Measurements from ENCODE around the gene APOL6.
"Not testable (repeated sequence)": the region's sequence is repeated elsewhere in the genome, so short reads cannot be mapped to it uniquely, and the experiment has no call there.

The APOL6 gene

GRCh38 chr22:35663371-35663770 is 15.1 kb downstream of the APOL6 start:
- Histone ChIP-seq H3K36me3 (replicated peaks in 1 of 2; ENCODE audit: control insufficient read depth in 2 of 2, insufficient read depth in 2 of 2, low read length in 2 of 2) (no peaks in the 10 kb centered on the region), H3K9ac (ENCODE audit: low read depth, low read length, poor library complexity) (no peak overlapping the region), H3K27ac (replicated peaks; ENCODE audit: low read length) (no peak overlapping the region), H3K14ac (ENCODE audit: low read length) (no peak overlapping the region), H2BK15ac (ENCODE audit: low read length) (no peak overlapping the region), H3K27me3 (ENCODE audit: control insufficient read depth in 3 of 3, insufficient read depth in 3 of 3, low read depth in 1 of 3, low read length in 3 of 3) (no peaks in the 10 kb centered on the region), H2BK12ac (ENCODE audit: low read length) (no peak overlapping the region), H3K4me3 (ENCODE audit: low read length in 2 of 2) (no peak overlapping the region), H4K8ac (ENCODE audit: low read depth, low read length) (no peak overlapping the region), H3K79me1 (ENCODE audit: low read depth, low read length) (no peaks in the 10 kb centered on the region), H2BK5ac (ENCODE audit: low read length) (no peak overlapping the region), H3K18ac (ENCODE audit: low read length) (no peak overlapping the region), H3K4me1 (ENCODE audit: control insufficient read depth in 2 of 2, insufficient read depth in 1 of 2, low read depth in 1 of 2, low read length in 2 of 2) (no peaks in the 10 kb centered on the region), H2AK5ac (ENCODE audit: low read depth, low read length) (no peak overlapping the region), H3K4ac (ENCODE audit: low read length) (no peak overlapping the region), H3K9me3 (replicated peaks in 1 of 2; ENCODE audit: control insufficient read depth in 2 of 2, insufficient read depth in 1 of 2, low read depth in 1 of 2, low read length in 2 of 2) (peaks cover 0 to 15% of the 10 kb centered on the region in 2 donors), H4K91ac (ENCODE audit: low read depth, low read length, poor library complexity) (no peak overlapping the region), H3K4me2 (ENCODE audit: insufficient read depth, low read length, poor library complexity, severe bottlenecking) (no peak overlapping the region), H2BK120ac (ENCODE audit: low read depth, low read length) (no peak overlapping the region), H3K23ac (ENCODE audit: low read depth, low read length, poor library complexity) (no peak overlapping the region), H2AFZ (ENCODE audit: low read length) (no peak overlapping the region)
- WGBS, 2 donors (ENCODE audit: extremely low coverage in 2 of 2, insufficient read length in 2 of 2, insufficient replicate concordance in 1 of 2), result no CpG with 5 or more reads among the region's 3 CpGs
- DNase-seq (ENCODE audit: low spot score), result no peak

GRCh38 chr22:35664955-35665587 is 16.8 kb downstream of the APOL6 start:
- H3K18ac ChIP-seq (ENCODE audit: low read length), result no peak overlapping the region
- H2BK15ac ChIP-seq (ENCODE audit: low read length), result no peak overlapping the region
- no peaks in the 10 kb centered on the region for H3K79me1 ChIP-seq (ENCODE audit: low read depth, low read length)
- no peak overlapping the region for H3K4me3 ChIP-seq (ENCODE audit: low read length in 2 of 2)
- no peaks in the 10 kb centered on the region for H3K4me1 ChIP-seq (ENCODE audit: control insufficient read depth in 2 of 2, insufficient read depth in 1 of 2, low read depth in 1 of 2, low read length in 2 of 2)
- H4K91ac ChIP-seq (ENCODE audit: low read depth, low read length, poor library complexity), result no peak overlapping the region
- no peak overlapping the region for H2AK5ac ChIP-seq (ENCODE audit: low read depth, low read length)
- WGBS, 2 donors (ENCODE audit: extremely low coverage in 2 of 2, insufficient read length in 2 of 2, insufficient replicate concordance in 1 of 2), result no CpG with 5 or more reads among the region's 5 CpGs
- no peaks in the 10 kb centered on the region for H3K36me3 ChIP-seq (replicated peaks in 1 of 2; ENCODE audit: control insufficient read depth in 2 of 2, insufficient read depth in 2 of 2, low read length in 2 of 2)
- H2BK12ac ChIP-seq (ENCODE audit: low read length), result no peak overlapping the region
- no peak overlapping the region for H4K8ac ChIP-seq (ENCODE audit: low read depth, low read length)
- H3K14ac ChIP-seq (ENCODE audit: low read length), result no peak overlapping the region
- no peak overlapping the region for H2BK5ac ChIP-seq (ENCODE audit: low read length)
- peaks cover 0 to 3% (median 0%) of the 10 kb centered on the region in 3 experiments for H3K27me3 ChIP-seq (ENCODE audit: control insufficient read depth in 3 of 3, insufficient read depth in 3 of 3, low read depth in 1 of 3, low read length in 3 of 3)
- H2AFZ ChIP-seq (ENCODE audit: low read length), result no peak overlapping the region
- no peak overlapping the region for H3K4me2 ChIP-seq (ENCODE audit: insufficient read depth, low read length, poor library complexity, severe bottlenecking)
- H2BK120ac ChIP-seq (ENCODE audit: low read depth, low read length), result no peak overlapping the region
- no peak overlapping the region for H3K27ac ChIP-seq (replicated peaks; ENCODE audit: low read length)
- no peak overlapping the region for H3K23ac ChIP-seq (ENCODE audit: low read depth, low read length, poor library complexity)
- no peak for DNase-seq (ENCODE audit: low spot score)
- H3K9me3 ChIP-seq (replicated peaks in 1 of 2; ENCODE audit: control insufficient read depth in 2 of 2, insufficient read depth in 1 of 2, low read depth in 1 of 2, low read length in 2 of 2), result peaks cover 0 to 15% of the 10 kb centered on the region in 2 donors
- H3K9ac ChIP-seq (ENCODE audit: low read depth, low read length, poor library complexity), result no peak overlapping the region
- no peak overlapping the region for H3K4ac ChIP-seq (ENCODE audit: low read length)

GRCh38 chr22:35666699-35667098 is 18.5 kb downstream of the APOL6 start:
- not testable (repeated sequence) for H2AK5ac ChIP-seq (ENCODE audit: low read depth, low read length); H3K4ac ChIP-seq (ENCODE audit: low read length); H4K91ac ChIP-seq (ENCODE audit: low read depth, low read length, poor library complexity); H3K36me3 ChIP-seq (replicated peaks in 1 of 2; ENCODE audit: control insufficient read depth in 2 of 2, insufficient read depth in 2 of 2, low read length in 2 of 2); H3K27ac ChIP-seq (replicated peaks; ENCODE audit: low read length); H3K27me3 ChIP-seq (ENCODE audit: control insufficient read depth in 3 of 3, insufficient read depth in 3 of 3, low read depth in 1 of 3, low read length in 3 of 3); H2BK12ac ChIP-seq (ENCODE audit: low read length); H2BK15ac ChIP-seq (ENCODE audit: low read length); H2AFZ ChIP-seq (ENCODE audit: low read length); H3K9ac ChIP-seq (ENCODE audit: low read depth, low read length, poor library complexity); DNase-seq (ENCODE audit: low spot score); H3K4me1 ChIP-seq (ENCODE audit: control insufficient read depth in 2 of 2, insufficient read depth in 1 of 2, low read depth in 1 of 2, low read length in 2 of 2); H2BK120ac ChIP-seq (ENCODE audit: low read depth, low read length); H2BK5ac ChIP-seq (ENCODE audit: low read length); H3K14ac ChIP-seq (ENCODE audit: low read length); H3K23ac ChIP-seq (ENCODE audit: low read depth, low read length, poor library complexity); H4K8ac ChIP-seq (ENCODE audit: low read depth, low read length); H3K4me2 ChIP-seq (ENCODE audit: insufficient read depth, low read length, poor library complexity, severe bottlenecking); H3K79me1 ChIP-seq (ENCODE audit: low read depth, low read length); H3K4me3 ChIP-seq (ENCODE audit: low read length in 2 of 2); H3K18ac ChIP-seq (ENCODE audit: low read length)
- peaks cover 0 to 15% of the 10 kb centered on the region in 2 donors for H3K9me3 ChIP-seq (replicated peaks in 1 of 2; ENCODE audit: control insufficient read depth in 2 of 2, insufficient read depth in 1 of 2, low read depth in 1 of 2, low read length in 2 of 2)
- WGBS, 2 donors (ENCODE audit: extremely low coverage in 2 of 2, insufficient read length in 2 of 2, insufficient replicate concordance in 1 of 2), result no CpG with 5 or more reads among the region's 1 CpG

- Histone ChIP-seq H3K18ac (ENCODE audit: low read length) (no peak overlapping the region), H3K14ac (ENCODE audit: low read length) (no peak overlapping the region), H3K79me1 (ENCODE audit: low read depth, low read length) (no peaks in the 10 kb centered on the region), H2BK15ac (ENCODE audit: low read length) (no peak overlapping the region), H3K27ac (replicated peaks; ENCODE audit: low read length) (no peak overlapping the region), H4K8ac (ENCODE audit: low read depth, low read length) (no peak overlapping the region), H3K4ac (ENCODE audit: low read length) (no peak overlapping the region), H3K4me2 (ENCODE audit: insufficient read depth, low read length, poor library complexity, severe bottlenecking) (no peak overlapping the region), H2BK12ac (ENCODE audit: low read length) (no peak overlapping the region), H2AFZ (ENCODE audit: low read length) (no peak overlapping the region), H2BK120ac (ENCODE audit: low read depth, low read length) (no peak overlapping the region), H3K9me3 (replicated peaks in 1 of 2; ENCODE audit: control insufficient read depth in 2 of 2, insufficient read depth in 1 of 2, low read depth in 1 of 2, low read length in 2 of 2) (no peaks in the 10 kb centered on the region), H3K4me1 (ENCODE audit: control insufficient read depth in 2 of 2, insufficient read depth in 1 of 2, low read depth in 1 of 2, low read length in 2 of 2) (no peaks in the 10 kb centered on the region), H3K27me3 (ENCODE audit: control insufficient read depth in 3 of 3, insufficient read depth in 3 of 3, low read depth in 1 of 3, low read length in 3 of 3) (no peaks in the 10 kb centered on the region), H3K36me3 (replicated peaks in 1 of 2; ENCODE audit: control insufficient read depth in 2 of 2, insufficient read depth in 2 of 2, low read length in 2 of 2) (no peaks in the 10 kb centered on the region), H3K9ac (ENCODE audit: low read depth, low read length, poor library complexity) (no peak overlapping the region), H3K4me3 (ENCODE audit: low read length in 2 of 2) (no peak overlapping the region), H3K23ac (ENCODE audit: low read depth, low read length, poor library complexity) (no peak overlapping the region), H4K91ac (ENCODE audit: low read depth, low read length, poor library complexity) (no peak overlapping the region), H2AK5ac (ENCODE audit: low read depth, low read length) (no peak overlapping the region), H2BK5ac (ENCODE audit: low read length) (no peak overlapping the region)
- DNase-seq (ENCODE audit: low spot score), result no peak
Measured at GRCh38 chr22:35674335-35674734, 26.1 kb downstream of the APOL6 start.
